Measurements from ENCODE around the gene ANTXRL.
A peak's percentile ranks its signal among the peaks of the same experiment; 100 is the strongest.
"Not testable (repeated sequence)": the region's sequence is repeated elsewhere in the genome, so short reads cannot be mapped to it uniquely, and the experiment has no call there.

Gene ANTXRL

GRCh38 chr10:46266306-46266985, 20.4 kb upstream of the ANTXRL start:
- H3K36me3 ChIP-seq (ENCODE audit: control insufficient read depth, insufficient read depth, low read length) = no peaks in the 10 kb centered on the region
- no peaks in the 10 kb centered on the region for H3K27me3 ChIP-seq (replicated peaks; ENCODE audit: control insufficient read depth, insufficient read depth, low read length, poor library complexity, severe bottlenecking)
- no peak for DNase-seq
- H3K27ac ChIP-seq (ENCODE audit: insufficient read depth, low read length, poor library complexity, severe bottlenecking) = no peak overlapping the region
- no peak overlapping the region for H3K4me3 ChIP-seq (ENCODE audit: insufficient read depth, low read depth, low read length, poor library complexity, severe bottlenecking)
- H3K9me3 ChIP-seq (ENCODE audit: control insufficient read depth, low read length) = no peaks in the 10 kb centered on the region
- H3K4me1 ChIP-seq (ENCODE audit: control insufficient read depth, insufficient read depth, low read length, poor library complexity, severe bottlenecking) = peaks cover 25% of the 10 kb centered on the region

DNA sequence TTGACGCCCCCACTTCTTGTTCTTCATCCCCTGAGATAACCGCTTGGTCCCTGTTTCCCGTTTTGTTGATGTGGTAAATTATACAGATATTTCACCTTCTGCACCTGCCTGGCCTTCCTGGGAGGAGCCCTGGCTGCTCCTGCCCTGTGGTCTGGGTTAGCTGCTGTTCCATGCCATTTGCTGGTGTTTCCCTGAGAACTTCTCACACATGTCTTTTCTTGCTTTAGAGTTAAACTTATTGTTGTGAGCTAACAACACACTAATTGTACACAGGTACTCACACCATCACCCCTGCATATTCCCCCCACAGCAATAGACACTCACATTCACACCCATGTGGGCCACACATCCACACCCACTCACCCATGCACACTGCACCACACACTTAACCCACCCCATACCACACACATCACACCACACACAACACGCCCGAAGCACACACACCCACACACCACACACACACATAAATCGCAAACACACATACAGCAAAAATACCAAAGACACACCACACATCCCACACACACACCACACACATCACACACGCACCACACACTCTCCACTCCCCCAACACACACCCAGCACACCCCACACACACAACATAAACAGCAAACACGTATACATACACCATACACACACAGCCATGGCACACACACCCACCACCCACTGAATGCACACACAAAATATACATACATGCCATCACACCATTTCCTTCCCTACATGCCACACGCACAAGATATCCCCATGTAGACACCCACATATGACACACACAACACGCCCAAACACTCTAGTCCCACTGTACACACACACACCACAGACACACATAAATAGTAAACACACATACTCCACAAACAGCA, 19.4 kb upstream of the ANTXRL start:
- H3K36me3 ChIP-seq (ENCODE audit: control insufficient read depth, insufficient read depth, low read length) = no peaks in the 10 kb centered on the region
- H3K9me3 ChIP-seq (ENCODE audit: control insufficient read depth, low read length) = no peaks in the 10 kb centered on the region
- H3K4me1 ChIP-seq (ENCODE audit: control insufficient read depth, insufficient read depth, low read length, poor library complexity, severe bottlenecking) = peaks cover 32% of the 10 kb centered on the region
- DNase-seq = no peak
- H3K27me3 ChIP-seq (replicated peaks; ENCODE audit: control insufficient read depth, insufficient read depth, low read length, poor library complexity, severe bottlenecking) = no peaks in the 10 kb centered on the region
- H3K4me3 ChIP-seq (ENCODE audit: insufficient read depth, low read depth, low read length, poor library complexity, severe bottlenecking) = peak overlapping the region; percentile 63
- H3K27ac ChIP-seq (ENCODE audit: insufficient read depth, low read length, poor library complexity, severe bottlenecking) = no peak overlapping the region

DNA sequence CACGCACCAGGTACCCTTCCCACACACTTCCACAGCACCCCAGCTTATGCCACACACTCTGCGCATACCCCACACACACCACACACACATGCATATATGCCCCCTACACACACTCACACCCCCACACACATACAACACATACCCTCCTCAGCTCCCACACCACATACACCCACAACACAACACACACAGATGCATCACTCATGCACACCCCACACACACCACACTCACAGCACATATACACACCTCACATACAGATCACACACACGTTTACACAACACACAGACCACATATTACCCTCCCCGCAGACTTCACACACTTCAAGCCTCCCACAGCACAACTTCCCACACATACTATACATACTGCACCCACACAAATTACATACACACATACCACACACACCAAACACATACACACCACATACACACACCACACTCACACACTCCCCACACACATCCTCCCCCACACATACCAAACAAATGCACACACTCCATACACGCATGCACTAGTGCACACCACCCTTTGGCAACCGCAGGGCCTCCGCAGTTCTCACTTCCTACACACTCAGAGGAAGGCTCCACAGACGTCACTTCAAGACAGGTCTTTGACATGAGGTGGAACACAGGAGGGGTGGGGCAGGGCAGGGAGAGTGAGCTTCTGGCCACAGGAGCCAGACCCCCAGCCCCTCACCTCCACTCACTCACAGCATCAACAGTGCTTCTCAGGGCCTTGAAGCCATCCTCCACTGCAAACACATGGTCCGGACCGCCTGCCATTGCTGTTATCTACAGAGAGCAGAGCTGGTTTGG, 18.5 kb upstream of the ANTXRL start:
- Histone ChIP-seq H3K27me3 (replicated peaks; ENCODE audit: control insufficient read depth, insufficient read depth, low read length, poor library complexity, severe bottlenecking) (no peaks in the 10 kb centered on the region), H3K4me1 (ENCODE audit: control insufficient read depth, insufficient read depth, low read length, poor library complexity, severe bottlenecking) (peaks cover 41% of the 10 kb centered on the region), H3K27ac (ENCODE audit: insufficient read depth, low read length, poor library complexity, severe bottlenecking) (peak overlapping the region; percentile 59), H3K4me3 (ENCODE audit: insufficient read depth, low read depth, low read length, poor library complexity, severe bottlenecking) (peak overlapping the region; percentile 63), H3K36me3 (ENCODE audit: control insufficient read depth, insufficient read depth, low read length) (no peaks in the 10 kb centered on the region), H3K9me3 (ENCODE audit: control insufficient read depth, low read length) (no peaks in the 10 kb centered on the region)
- peak in 2 of 3 donors; percentile 34 to 39 for DNase-seq

DNA sequence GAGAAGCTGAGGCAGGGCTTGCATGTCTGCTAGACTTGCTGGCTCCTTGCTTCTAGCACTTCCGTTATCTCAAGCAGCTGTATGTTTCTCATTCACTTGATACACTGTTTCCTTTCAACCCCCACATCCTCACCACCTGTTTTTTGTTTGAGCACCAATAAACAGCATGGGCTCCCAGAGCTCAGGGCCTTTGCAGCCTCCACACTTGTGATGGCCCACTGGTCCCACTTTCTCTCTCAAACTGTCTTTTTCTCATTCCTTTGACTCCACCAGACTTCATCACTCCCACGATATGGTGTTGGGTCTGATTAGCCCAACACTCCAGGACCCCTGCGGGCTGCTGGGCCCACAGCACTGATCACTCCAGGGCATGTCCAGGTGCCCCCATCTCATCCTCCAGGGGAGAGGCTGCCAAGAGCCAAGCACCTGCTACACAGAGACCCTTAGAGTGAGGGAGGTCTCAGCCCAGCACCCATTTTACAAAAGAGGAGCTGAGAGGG, 17.2 kb upstream of the ANTXRL start:
- not testable (repeated sequence) for H3K27me3 ChIP-seq (replicated peaks; ENCODE audit: control insufficient read depth, insufficient read depth, low read length, poor library complexity, severe bottlenecking); H3K9me3 ChIP-seq (ENCODE audit: control insufficient read depth, low read length); DNase-seq; H3K36me3 ChIP-seq (ENCODE audit: control insufficient read depth, insufficient read depth, low read length)
- Histone ChIP-seq H3K4me1 (ENCODE audit: control insufficient read depth, insufficient read depth, low read length, poor library complexity, severe bottlenecking) (peaks cover 42% of the 10 kb centered on the region), H3K27ac (ENCODE audit: insufficient read depth, low read length, poor library complexity, severe bottlenecking) (peak overlapping the region; percentile 59), H3K4me3 (ENCODE audit: insufficient read depth, low read depth, low read length, poor library complexity, severe bottlenecking) (peak overlapping the region; percentile 63)

DNA sequence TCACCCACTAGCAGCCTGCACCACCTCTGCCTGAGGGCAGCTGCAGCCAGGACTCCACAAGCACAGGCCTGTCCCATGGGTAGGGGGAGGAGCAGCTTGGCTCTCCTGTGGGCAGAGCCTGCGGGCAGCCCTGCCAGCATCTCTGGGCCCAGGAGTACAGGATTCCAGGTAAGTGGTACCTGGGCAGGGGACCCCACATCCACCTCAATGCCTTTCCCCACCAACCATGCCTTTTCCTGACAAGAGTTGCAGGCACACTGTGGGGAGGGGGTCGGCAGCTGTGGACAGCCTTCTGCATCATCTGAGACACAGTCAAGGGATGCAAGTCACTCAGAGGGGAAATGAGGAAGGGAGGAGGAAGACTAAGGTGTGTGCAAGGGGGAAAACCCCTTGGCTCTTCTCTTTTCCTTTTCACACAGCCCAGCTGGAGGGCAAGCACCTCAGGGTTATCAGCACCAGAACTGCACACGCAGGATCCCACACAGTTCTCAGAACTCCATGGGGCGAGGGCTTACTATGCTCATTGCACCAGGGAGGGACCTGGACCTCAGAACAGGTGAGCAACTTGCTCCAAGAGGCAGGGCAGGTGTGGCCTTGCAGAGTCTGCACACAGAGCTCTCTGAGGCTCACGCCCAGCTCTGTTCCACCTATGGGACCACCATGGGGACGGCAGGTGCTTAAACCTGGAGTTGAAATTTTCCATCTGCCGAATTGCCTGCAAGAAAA, 16.5 kb upstream of the ANTXRL start:
- peak overlapping the region; percentile 59 for H3K27ac ChIP-seq (ENCODE audit: insufficient read depth, low read length, poor library complexity, severe bottlenecking)

GRCh38 chr10:46270963-46271530, 15.8 kb upstream of the ANTXRL start:
- not testable (repeated sequence) for H3K9me3 ChIP-seq (ENCODE audit: control insufficient read depth, low read length); H3K4me3 ChIP-seq (ENCODE audit: insufficient read depth, low read depth, low read length, poor library complexity, severe bottlenecking); DNase-seq; H3K36me3 ChIP-seq (ENCODE audit: control insufficient read depth, insufficient read depth, low read length); H3K27me3 ChIP-seq (replicated peaks; ENCODE audit: control insufficient read depth, insufficient read depth, low read length, poor library complexity, severe bottlenecking)
- peak overlapping the region; percentile 12 for H3K27ac ChIP-seq (ENCODE audit: insufficient read depth, low read length, poor library complexity, severe bottlenecking)
- peaks cover 40% of the 10 kb centered on the region for H3K4me1 ChIP-seq (ENCODE audit: control insufficient read depth, insufficient read depth, low read length, poor library complexity, severe bottlenecking)

More for the DNA sequence above, 16.5 kb upstream of the ANTXRL start:
- Histone ChIP-seq H3K36me3 (ENCODE audit: control insufficient read depth, insufficient read depth, low read length) (no peaks in the 10 kb centered on the region), H3K27me3 (replicated peaks; ENCODE audit: control insufficient read depth, insufficient read depth, low read length, poor library complexity, severe bottlenecking) (no peaks in the 10 kb centered on the region), H3K4me3 (ENCODE audit: insufficient read depth, low read depth, low read length, poor library complexity, severe bottlenecking) (peak overlapping the region; percentile 63), H3K9me3 (ENCODE audit: control insufficient read depth, low read length) (no peaks in the 10 kb centered on the region), H3K4me1 (ENCODE audit: control insufficient read depth, insufficient read depth, low read length, poor library complexity, severe bottlenecking) (peaks cover 42% of the 10 kb centered on the region)
- no peak for DNase-seq

DNA sequence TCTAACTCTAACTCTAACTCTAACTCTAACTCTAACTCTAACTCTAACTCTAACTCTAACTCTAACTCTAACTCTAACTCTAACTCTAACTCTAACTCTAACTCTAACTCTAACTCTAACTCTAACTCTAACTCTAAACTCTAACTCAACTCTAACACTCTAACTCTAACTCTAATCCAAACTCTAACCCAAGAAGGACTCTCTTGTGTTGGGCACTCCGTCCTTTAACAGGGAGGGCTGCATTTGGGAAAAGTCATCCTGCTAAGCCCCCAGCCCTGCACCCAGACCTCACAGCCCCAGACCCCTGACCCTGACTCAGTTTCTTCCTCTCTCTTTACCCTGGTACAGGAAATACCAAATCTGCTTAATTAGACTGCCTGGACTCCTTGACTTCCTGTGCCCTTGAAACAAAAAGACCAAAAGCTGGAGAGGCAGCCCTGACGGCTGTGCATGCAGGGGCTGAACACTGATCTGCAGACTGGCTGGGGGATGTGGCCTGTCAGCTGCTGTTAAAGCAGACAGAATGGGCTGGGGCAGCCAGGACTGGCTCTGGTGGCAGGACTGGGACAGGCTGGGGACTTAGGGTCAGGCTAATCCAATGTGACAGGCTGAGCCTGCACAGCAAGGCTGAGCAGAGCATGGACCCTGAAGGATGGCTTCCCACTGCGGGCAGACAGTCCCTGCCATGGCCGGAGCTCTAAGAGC, 14.8 kb upstream of the ANTXRL start:
- peaks cover 38% of the 10 kb centered on the region for H3K4me1 ChIP-seq (ENCODE audit: control insufficient read depth, insufficient read depth, low read length, poor library complexity, severe bottlenecking)
- H3K27me3 ChIP-seq (replicated peaks; ENCODE audit: control insufficient read depth, insufficient read depth, low read length, poor library complexity, severe bottlenecking); DNase-seq; H3K9me3 ChIP-seq (ENCODE audit: control insufficient read depth, low read length); H3K36me3 ChIP-seq (ENCODE audit: control insufficient read depth, insufficient read depth, low read length); H3K4me3 ChIP-seq (ENCODE audit: insufficient read depth, low read depth, low read length, poor library complexity, severe bottlenecking): not testable (repeated sequence)
- peak overlapping the region; percentile 58 for H3K27ac ChIP-seq (ENCODE audit: insufficient read depth, low read length, poor library complexity, severe bottlenecking)

DNA sequence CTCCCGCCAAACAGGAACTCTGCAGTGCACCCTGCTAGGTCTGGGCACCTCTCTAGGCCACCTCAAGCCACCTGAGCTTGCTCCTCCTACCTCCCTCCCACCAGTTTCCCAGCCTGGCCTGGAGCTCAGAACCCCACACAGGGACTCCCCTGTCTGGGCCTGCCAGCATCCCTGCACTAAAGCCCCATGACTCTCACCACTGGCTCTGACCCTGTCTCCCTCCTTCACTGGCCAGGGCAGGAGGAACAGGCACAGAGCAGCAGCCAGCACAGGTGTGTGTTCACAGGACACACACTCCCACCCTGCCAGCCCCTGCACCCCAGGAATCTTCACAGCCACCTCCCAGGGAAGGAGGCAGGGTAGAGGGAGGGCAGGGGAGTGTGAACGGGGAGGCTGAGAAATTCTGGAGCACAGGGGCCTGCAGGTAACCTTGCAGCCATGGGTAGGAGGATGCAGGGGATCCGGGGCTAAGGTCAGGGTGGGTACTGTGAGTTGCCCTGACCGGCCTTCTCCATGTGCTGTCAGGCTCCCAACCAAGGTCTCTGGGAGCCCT, 13.9 kb upstream of the ANTXRL start:
- DNase-seq = no peak
- Histone ChIP-seq H3K4me1 (ENCODE audit: control insufficient read depth, insufficient read depth, low read length, poor library complexity, severe bottlenecking) (peaks cover 34% of the 10 kb centered on the region), H3K4me3 (ENCODE audit: insufficient read depth, low read depth, low read length, poor library complexity, severe bottlenecking) (no peak overlapping the region), H3K27ac (ENCODE audit: insufficient read depth, low read length, poor library complexity, severe bottlenecking) (peak overlapping the region; percentile 58), H3K27me3 (replicated peaks; ENCODE audit: control insufficient read depth, insufficient read depth, low read length, poor library complexity, severe bottlenecking) (no peaks in the 10 kb centered on the region), H3K36me3 (ENCODE audit: control insufficient read depth, insufficient read depth, low read length) (no peaks in the 10 kb centered on the region), H3K9me3 (ENCODE audit: control insufficient read depth, low read length) (no peaks in the 10 kb centered on the region)
